Measurements from ENCODE around the gene MATR3. TPM values are rescaled to one million over a fixed set of nuclear protein-coding genes. Genes with fewer than 3 reads are reported as not detected.
A peak's percentile ranks its signal among the peaks of the same experiment; 100 is the strongest.
"Not testable (repeated sequence)": the region's sequence is repeated elsewhere in the genome, so short reads cannot be mapped to it uniquely, and the experiment has no call there.

Gene MATR3
- total RNA-seq, 1 experiment from 2014 or later: 629 TPM

DNA sequence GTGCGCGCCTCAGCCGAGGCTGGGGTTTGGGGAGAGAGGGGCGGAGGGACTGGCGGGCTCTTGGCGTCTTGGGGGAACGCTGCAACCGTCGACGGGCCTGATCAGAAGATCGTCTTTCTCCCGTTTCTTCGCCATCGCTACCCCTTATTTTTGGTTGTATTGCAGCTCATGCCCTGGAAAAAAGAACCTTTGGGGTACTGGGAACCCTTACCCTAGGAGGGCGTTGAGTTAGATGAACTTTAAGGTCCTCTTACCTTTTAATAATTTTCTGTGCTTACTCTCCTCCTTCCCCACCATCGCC, 48.8 kb downstream of the MATR3 start:
- H3K36me3 ChIP-seq: peaks cover 8% of the 10 kb centered on the region
- DNase-seq: no peak
- H3K27me3 ChIP-seq: no peaks in the 10 kb centered on the region
- H3K4me3 ChIP-seq: peak overlapping the region; percentile 92
- peak overlapping the region; percentile 95 for H3K27ac ChIP-seq
- no peaks in the 10 kb centered on the region for H3K4me1 ChIP-seq
- H3K9me3 ChIP-seq (replicated peaks): no peaks in the 10 kb centered on the region

DNA sequence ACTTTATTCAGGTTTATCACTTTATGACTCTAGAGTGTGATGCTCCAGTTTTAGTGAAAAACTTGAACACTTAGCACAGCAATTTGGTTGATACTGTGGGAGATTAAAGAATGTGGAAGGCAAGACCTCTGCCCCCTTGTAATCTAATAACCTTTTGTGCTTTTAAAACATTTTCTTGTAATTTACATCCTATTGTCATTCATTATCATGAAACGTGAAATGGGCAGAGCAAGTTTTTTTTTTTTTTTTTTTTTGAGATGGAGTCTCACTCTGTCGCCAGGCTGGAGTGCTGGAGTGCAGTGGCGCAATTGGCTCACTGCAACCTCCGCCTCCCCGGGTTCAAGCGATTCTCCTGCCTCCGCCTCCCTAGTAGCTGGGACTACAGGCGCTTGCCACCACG, 49.9 kb downstream of the MATR3 start:
- peak overlapping the region; percentile 92 for H3K4me3 ChIP-seq
- DNase-seq: no peak
- no peak overlapping the region for H3K27ac ChIP-seq
- no peaks in the 10 kb centered on the region for H3K27me3 ChIP-seq
- H3K36me3 ChIP-seq: peaks cover 14% of the 10 kb centered on the region
- no peaks in the 10 kb centered on the region for H3K4me1 ChIP-seq
- no peaks in the 10 kb centered on the region for H3K9me3 ChIP-seq (replicated peaks)

DNA sequence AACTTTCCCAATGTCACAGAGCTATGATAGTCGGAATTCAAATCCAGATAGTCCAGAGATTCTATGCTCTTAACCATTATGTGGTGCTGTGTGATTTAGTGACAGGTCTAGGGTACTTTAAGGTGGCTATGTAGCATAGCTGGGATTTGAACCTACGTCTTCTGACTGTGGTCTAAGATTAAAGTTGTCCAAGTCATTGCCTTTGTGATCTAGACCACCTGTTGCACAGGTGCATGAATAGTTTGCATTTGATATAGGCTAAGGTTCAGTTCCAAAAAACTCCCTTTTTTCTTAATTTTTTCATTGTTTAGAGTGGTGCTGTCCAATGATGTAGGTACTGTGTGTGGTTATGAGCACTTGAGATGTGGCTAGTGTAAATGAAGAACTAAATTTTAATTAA, 50.6 kb downstream of the MATR3 start:
- Histone ChIP-seq H3K9me3 (replicated peaks) (no peaks in the 10 kb centered on the region), H3K27me3 (no peaks in the 10 kb centered on the region), H3K36me3 (peaks cover 14% of the 10 kb centered on the region)

DNA sequence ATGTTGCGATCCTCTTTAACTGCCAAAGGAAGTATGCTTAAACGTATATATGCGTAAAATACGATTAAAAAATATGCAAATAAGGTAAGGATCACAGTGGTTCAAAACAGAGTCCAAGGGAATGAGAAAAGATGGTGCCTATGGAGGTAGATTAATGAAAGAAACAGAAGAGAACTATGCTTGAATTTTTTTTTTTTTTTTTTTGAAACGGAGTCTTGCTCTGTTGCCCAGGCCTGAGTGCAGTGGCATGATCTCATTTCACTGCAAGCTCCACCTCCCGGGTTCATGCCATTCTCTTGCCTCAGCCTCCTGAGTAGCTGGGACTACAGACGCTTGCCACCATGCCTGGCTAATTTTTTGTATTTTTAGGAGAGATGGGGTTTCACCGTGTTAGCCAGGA, 51.9 kb downstream of the MATR3 start:
- DNase-seq, H3K4me3 ChIP-seq: not testable (repeated sequence)

More for the DNA sequence above, 50.6 kb downstream of the MATR3 start:
- H3K4me3 ChIP-seq: no peak overlapping the region
- H3K4me1 ChIP-seq: no peaks in the 10 kb centered on the region
- DNase-seq: no peak
- no peak overlapping the region for H3K27ac ChIP-seq

DNA sequence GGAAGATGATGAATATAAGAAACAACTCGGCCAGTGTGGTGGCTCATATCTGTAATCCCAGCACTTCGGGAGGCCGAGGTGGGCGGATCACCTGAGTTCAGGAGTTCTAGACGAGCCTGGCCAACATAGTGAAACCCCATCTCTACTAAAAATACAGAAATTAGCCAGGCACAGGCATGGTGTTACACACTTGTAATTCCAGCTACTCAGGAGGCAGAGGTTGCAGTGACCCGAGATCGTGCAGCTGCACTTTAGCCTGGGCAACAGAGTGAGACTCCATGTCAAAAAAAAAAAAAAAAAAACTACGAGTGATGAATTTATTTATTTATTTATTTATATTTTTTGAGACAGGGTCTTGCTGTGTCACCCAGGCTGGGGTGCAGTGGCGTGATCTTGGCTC, 54.3 kb downstream of the MATR3 start:
- not testable (repeated sequence) for H3K4me1 ChIP-seq; H3K9me3 ChIP-seq (replicated peaks); H3K4me3 ChIP-seq; H3K27me3 ChIP-seq; DNase-seq; H3K27ac ChIP-seq
- peaks cover 23% of the 10 kb centered on the region for H3K36me3 ChIP-seq

More for the DNA sequence above, 51.9 kb downstream of the MATR3 start:
- not testable (repeated sequence) for H3K27ac ChIP-seq; H3K27me3 ChIP-seq; H3K9me3 ChIP-seq (replicated peaks); H3K4me1 ChIP-seq
- H3K36me3 ChIP-seq: peaks cover 20% of the 10 kb centered on the region

DNA sequence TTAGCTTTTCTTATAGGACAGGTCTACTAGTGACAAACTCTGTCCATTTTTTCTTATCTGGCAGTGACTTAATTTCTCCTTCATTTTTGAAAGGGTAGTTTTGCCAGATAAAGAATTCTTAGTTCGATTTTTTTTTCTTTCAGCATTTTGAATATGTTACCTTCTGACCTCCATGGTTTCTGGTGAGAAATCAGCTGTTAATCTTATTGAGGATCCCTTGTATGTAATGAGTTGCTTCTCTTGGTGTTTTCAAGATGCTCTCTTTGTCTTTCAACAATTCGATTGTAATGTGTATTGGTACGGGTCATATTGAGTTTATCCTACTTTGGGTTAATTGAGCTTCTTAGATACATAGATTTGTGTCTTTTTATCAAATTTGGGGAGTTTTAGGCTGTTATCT, 60.6 kb downstream of the MATR3 start:
- DNase-seq: no peak
- peaks cover 13% of the 10 kb centered on the region; the same call in 1 of the 2 replicates for H3K36me3 ChIP-seq
- no peaks in the 10 kb centered on the region for H3K4me1 ChIP-seq
- H3K4me3 ChIP-seq: no peak overlapping the region
- no peak overlapping the region for H3K27ac ChIP-seq
- no peaks in the 10 kb centered on the region for H3K27me3 ChIP-seq
- H3K9me3 ChIP-seq (replicated peaks): no peaks in the 10 kb centered on the region

DNA sequence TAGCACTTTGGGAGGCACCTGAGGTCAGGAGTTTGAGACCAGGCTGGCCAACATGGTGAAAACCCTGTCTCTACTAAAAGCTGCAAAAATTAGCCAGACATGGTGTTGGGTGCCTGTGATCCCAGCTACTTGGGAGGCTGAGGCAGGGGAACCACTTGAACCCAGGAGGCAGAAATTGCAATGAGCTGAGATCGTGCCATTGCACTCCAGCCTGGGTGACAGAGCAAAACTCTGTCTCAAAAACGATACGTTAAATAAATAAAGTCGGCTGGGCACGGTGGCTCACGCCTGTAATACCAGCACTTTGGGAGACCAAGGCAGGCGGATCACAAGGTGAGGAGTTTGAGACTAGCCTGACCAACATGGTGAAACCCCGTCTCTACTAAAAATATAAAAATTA, 62.4 kb downstream of the MATR3 start:
- not testable (repeated sequence) for H3K27ac ChIP-seq; H3K36me3 ChIP-seq; H3K4me3 ChIP-seq; H3K4me1 ChIP-seq; H3K27me3 ChIP-seq; H3K9me3 ChIP-seq (replicated peaks); DNase-seq

DNA sequence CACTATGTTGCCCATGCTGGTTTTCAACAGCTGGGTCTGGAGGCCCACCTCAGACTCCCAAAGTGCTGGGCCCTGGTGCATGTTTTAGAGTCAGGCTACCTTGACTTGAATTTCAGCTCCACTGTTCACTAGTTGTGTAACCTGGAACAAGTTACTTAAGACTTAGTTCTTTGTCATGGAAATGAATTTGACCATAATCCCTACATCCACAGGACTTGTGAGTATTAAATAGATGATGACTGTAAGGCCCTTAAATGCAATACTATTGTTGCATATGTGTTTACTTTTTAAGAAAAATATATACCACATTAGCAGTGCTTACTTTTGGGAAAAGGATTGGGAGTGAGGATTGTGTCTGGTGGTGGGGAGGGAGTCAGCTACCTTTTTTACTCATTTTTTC, 64.5 kb downstream of the MATR3 start:
- Histone ChIP-seq H3K4me1 (no peaks in the 10 kb centered on the region), H3K9me3 (replicated peaks) (no peaks in the 10 kb centered on the region), H3K27me3 (no peaks in the 10 kb centered on the region), H3K27ac (no peak overlapping the region), H3K4me3 (no peak overlapping the region), H3K36me3 (peaks cover 5% of the 10 kb centered on the region; the same call in 1 of the 2 replicates)
- no peak for DNase-seq

DNA sequence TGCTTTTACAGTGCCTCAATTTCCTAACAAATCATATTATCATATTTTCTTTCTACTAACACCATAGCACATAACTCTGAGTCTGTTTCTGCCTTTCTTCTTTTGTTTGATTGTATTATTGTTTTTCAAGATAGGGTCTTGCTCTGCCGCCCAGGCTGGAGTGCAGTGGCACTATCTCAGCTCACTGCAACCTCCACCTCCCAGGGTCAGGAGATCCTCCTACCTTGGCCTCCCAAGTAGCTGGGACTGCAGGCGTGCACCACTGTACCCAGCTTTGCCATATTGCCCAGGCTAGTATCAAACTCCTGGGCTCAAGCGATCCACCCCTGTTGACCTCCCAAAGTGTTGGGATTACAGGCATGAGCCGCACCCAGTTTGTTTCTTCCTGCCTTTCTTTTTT, 66.8 kb downstream of the MATR3 start:
- Histone ChIP-seq H3K36me3 (peaks cover 21% of the 10 kb centered on the region), H3K9me3 (replicated peaks) (no peaks in the 10 kb centered on the region), H3K4me1 (no peaks in the 10 kb centered on the region), H3K27me3 (no peaks in the 10 kb centered on the region), H3K4me3 (no peak overlapping the region), H3K27ac (no peak overlapping the region)
- DNase-seq: no peak

DNA sequence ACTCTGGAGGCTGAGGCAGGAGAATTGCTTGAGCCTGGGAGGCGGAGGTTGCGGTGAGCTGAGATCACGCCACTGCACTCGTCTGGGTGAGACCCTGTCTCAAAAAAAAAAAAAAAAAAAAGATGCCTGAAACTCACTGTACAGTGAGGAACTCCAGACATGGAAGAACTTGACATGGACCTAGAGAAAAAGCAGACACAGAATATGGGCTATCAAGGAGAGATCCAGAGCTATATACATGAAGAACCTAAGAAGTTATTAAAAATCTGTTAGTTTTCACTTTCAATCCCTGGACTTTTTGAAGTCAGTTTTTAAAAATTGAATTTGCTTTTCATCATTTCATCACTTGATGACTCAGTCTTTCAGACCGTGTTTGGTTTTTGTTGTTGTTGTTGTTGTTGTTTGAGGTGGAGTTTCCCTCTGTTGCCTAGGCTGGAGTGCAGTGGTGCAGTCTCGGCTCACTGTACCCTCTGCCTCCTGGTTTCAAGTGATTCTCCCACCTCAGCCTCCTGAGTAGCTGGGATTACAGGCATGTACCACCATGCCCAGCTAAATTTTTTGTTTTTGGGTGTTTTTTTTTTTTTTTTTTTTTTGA, 68.4 kb downstream of the MATR3 start:
- no peak for DNase-seq
- peaks cover 29% of the 10 kb centered on the region for H3K36me3 ChIP-seq
- no peaks in the 10 kb centered on the region for H3K9me3 ChIP-seq (replicated peaks)
- H3K4me3 ChIP-seq: no peak overlapping the region
- H3K27ac ChIP-seq: no peak overlapping the region
- H3K27me3 ChIP-seq: no peaks in the 10 kb centered on the region
- H3K4me1 ChIP-seq: no peaks in the 10 kb centered on the region

DNA sequence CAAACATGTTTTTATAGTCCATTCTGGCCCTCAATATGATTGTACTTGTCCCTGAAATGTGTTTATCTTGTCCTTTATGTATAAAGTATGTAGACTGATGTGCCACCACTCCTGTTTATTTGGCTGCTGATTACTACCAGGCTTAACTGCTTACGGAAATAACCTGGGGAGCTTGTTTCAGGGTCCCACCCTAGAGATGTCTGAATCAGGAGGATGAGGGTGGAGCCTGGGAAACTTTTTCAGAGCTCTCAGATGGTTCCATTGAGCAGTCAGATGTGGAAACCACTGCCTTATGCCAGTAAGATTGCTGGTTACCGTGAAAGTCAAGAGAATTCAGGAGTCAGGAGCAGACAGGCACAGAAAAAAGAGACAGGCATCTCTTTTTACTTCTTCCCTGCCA, 70.4 kb downstream of the MATR3 start:
- DNase-seq: no peak
- no peak overlapping the region for H3K27ac ChIP-seq
- H3K4me1 ChIP-seq: peaks cover 4% of the 10 kb centered on the region
- H3K9me3 ChIP-seq (replicated peaks): no peaks in the 10 kb centered on the region
- no peak overlapping the region for H3K4me3 ChIP-seq
- peaks cover 32% of the 10 kb centered on the region for H3K36me3 ChIP-seq
- H3K27me3 ChIP-seq: no peaks in the 10 kb centered on the region

DNA sequence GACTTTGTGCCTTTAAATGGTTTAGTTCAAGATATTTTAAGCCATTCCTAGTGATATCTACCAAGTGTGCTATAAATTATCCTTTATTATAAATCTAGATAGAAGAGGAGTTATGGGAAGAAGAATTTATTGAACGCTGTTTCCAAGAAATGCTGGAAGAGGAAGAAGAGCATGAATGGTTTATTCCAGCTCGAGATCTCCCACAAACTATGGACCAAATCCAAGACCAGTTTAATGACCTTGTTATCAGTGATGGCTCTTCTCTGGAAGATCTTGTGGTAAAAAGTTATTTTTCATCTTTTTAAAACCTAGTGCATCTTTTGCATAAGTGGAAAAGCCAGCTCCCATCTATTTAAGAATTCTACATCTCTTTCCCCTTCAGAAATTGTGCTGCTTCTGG, 70.9 kb downstream of the MATR3 start:
- no peak for DNase-seq
- H3K36me3 ChIP-seq: peaks cover 32% of the 10 kb centered on the region

DNA sequence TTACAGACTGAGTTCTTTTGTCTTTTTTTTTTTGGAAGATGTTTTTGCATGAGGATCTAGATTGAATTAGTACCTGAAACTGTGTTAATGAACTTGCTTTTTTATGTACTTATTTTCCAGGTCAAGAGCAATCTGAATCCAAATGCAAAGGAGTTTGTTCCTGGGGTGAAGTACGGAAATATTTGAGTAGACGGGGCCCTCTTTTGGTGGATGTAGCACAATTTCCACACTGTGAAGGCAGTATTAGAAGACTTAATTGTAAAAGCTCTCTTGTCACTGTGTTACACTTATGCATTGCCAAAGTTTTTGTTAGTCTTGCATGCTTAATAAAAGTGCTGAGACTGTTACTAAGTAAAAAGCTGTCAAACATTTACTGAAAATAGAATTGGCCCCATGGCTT, 75.1 kb downstream of the MATR3 start:
- Histone ChIP-seq H3K4me1 (peaks cover 9% of the 10 kb centered on the region), H3K4me3 (no peak overlapping the region), H3K9me3 (replicated peaks) (no peaks in the 10 kb centered on the region), H3K27me3 (no peaks in the 10 kb centered on the region), H3K36me3 (peaks cover 50% of the 10 kb centered on the region), H3K27ac (no peak overlapping the region)
- peak in 1 of 2 experiments; percentile 49 for DNase-seq

More for the DNA sequence above, 70.9 kb downstream of the MATR3 start:
- H3K27ac ChIP-seq: no peak overlapping the region
- peaks cover 9% of the 10 kb centered on the region for H3K4me1 ChIP-seq
- no peak overlapping the region for H3K4me3 ChIP-seq
- no peaks in the 10 kb centered on the region for H3K9me3 ChIP-seq (replicated peaks)
- H3K27me3 ChIP-seq: no peaks in the 10 kb centered on the region

DNA sequence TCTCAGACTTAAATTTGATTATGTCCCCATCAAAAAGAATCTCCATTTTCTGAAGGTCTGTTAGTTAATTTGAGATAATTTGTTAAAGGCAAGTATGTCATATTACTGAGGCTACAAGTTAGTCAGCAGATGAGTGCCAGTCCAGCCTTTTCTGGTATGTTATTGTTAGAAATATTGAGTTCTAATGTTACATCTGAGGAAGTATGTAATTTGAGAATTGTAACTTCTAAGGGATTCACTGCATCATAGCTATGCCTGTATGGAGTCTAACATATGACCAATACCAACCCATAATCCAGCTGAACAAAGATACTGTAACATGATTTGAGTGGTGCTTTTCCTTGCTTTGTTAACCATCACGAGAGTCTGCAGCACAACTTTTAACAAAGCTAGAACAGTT, 75.6 kb downstream of the MATR3 start:
- Histone ChIP-seq H3K36me3 (peaks cover 44% of the 10 kb centered on the region), H3K9me3 (replicated peaks) (no peaks in the 10 kb centered on the region), H3K27ac (no peak overlapping the region), H3K27me3 (no peaks in the 10 kb centered on the region), H3K4me3 (no peak overlapping the region), H3K4me1 (peaks cover 9% of the 10 kb centered on the region)
- DNase-seq: peak in 1 of 2 experiments; percentile 50

DNA sequence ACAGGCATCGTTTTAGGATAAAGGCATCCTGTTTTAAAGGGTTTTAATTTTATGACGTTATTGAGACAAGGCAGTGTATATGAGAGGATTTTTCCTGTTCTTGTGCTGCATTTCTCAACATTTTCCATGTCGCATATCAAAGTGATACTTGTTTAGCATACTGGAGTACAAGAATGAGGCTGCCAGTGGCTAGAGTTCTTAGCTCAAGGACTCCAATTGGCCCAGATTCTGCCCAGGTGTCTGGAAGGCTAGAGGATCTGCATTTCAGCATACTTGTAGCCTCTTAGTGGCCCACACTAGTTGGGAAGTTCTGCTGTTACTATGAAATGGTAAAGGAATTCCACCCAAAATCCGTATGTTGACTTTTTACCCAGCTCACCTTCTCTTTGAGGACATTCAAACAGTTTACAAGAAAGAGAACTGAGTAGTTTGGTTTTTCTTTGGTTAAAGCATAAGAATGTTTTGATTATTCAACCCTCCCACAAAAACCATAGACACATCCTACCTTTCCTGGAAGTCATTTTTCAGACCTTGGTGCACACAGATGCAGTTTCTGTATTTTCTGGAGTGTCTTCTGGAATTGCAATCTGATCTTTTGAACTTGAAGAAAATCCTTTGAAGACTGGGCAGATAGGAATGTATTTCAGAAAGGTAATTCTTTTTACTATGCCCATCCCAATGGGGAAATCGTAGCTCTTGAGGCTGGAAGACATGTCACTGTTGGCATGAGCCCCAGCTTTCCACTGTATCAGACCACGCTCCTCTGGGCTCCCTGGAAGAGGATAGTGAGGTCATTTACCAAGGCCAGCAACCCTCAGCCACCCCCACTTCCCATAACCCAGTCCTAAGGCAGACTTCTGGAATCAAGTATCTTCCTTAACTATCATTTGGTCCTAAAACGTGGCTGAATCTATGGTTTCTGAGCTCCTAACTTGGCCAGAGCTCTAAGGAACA, 78.2 kb downstream of the MATR3 start:
- no peak for DNase-seq
- H3K36me3 ChIP-seq: peaks cover 27% of the 10 kb centered on the region
- no peaks in the 10 kb centered on the region for H3K9me3 ChIP-seq (replicated peaks)
- H3K27me3 ChIP-seq: no peaks in the 10 kb centered on the region
- H3K4me1 ChIP-seq: peaks cover 9% of the 10 kb centered on the region
- H3K27ac ChIP-seq: no peak overlapping the region
- no peak overlapping the region for H3K4me3 ChIP-seq
